ENCODE data around the gene SBNO2.
"Not testable (repeated sequence)": the region's sequence is repeated elsewhere in the genome, so short reads cannot be mapped to it uniquely, and the experiment has no call there.

SBNO2 gene

DNA sequence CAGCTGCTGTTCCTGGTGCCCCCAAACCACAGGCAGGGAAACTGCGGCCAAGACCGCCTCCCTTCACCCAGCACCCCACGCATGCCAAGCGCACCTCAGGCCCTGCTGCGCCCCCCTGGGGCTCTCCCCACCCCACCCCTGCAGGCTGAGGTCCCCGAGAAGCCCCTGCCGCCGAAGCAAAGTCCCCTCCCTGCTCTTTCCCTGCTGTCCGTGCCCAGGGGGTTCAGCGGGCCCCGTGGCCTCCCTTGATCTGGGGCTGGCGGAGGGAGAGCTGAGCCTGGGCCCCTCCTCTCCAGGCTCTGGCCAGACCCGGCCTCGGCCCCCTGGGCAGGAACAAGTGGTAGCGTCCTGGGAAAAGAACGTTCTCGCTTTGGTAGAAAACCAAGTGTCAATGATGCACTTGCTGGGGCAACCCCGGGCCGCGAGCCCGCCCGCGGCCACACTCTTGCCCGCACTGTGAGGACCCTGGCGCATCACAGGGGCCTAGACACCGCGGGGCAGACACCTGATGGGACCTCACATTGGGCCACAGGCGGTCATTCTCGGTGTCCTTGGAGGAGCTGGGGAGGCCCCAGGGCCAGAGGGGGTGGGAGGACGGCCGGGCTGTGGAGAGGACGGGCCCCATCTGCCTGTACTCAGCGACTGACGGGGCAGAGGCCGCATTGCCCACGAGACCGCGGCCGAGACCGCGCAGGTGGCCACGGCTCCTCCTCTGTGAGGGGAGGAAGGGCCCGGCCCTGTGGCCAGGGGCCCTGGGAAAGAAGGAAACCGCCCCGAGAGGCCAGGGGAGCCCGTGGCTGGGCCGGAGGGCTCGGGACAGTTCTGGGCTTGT lies 41.3 kb downstream of the SBNO2 start:
- DNase-seq: no peak

DNA sequence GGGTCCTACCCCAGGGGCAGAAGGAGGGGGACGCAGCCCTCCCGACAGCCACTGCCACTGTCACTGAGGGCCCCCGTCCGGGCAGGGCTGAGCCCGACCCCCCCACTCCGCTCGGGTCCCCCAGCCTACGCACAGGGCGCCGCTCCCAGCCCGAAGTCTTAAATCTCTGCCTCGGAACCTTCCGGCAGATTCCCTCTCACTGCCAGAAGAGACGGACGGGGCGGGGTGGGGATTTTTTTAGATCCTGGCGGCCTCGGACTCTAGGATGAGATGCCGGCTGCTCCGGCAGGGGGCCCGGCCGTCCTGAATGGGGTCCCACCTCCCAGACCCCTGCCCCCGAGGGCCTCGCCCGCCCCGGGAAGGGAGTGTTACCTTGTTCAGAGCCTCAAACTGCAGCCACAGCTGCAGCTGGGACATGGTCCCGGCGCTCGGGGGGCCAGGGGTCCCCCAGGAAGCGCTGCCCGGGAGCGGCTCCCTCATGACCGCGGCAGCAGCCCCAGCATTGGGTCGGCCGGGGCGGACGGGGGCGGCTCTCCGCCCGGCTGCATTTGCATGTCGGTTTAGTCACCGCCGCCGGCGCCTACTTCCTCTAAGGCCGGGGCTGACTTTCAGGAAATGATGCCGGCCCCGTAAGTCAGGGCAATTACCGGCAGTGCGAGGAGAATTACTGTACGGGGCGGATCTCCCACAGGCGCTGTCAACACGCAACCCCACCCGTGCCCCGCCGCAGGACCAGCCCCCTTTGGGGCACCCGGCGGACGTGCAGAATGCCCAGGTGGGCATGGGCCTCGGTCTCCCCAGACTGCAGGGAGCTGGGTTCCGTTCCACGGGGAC lies 42.1 kb downstream of the SBNO2 start:
- no peak for DNase-seq

DNA sequence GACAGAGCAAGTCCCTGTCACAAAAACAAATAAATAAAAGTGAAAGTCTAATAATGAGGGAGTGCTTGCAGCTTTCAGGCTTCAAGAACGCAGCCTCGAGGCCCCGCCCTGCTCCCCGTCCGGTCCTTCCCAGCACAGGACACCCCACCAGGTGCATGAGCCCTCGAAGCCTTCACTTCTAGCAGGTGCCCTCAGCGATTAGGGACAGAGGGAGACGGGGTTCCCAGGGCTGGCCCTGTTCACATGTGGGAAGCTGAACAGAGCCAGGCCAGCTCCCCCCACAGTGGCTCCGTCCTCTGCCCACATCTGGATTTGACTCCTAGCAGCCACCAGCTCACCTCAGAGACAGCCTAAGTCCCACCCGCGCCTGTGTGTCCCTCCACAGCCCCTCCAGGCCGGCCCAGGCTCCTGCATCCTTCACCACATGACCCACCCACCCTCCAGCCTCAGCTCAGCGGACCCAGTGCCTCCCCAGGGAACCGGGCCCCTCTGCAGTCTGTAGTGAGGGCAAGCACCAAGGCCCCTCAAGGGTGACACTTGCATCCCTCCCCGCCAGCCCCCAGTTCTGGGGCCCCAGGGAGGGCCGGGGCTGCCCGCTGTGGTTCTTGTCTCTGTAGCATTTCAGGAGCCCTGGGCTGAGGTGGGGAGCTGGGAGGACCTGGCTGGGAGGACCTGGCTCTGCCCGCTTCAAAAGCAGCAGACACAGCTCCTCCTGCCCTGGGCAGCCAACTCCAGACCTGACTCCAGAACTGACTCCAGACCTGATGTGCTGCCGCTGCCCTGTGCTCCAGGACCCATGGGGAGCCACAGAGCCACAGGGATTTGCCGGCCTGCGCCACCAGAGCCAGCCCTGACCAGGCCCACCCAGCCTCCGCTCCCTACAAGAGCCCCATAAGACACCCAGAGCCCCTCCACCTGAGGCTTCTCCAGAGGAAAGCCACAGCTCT lies 43.0 kb downstream of the SBNO2 start:
- no peak for DNase-seq

DNA sequence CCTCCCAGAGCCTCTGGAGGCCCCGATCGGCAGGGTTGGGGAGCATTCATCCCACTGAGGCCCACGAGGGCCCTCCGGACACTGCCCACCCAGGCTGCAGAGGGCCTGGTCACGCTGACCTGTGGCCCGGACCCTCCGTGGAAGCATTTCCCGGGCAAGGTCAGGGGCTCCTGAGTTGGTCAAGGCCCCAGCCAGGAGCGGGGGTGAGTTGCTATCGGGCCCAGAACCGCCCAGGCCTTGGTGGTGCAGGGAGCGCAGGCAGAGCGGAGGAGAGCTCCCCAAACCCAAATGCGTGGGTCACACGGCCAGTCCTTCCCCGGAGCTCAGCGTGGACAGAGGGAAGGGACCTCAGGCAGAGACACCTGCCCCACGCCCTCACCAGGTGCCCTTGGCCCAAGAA lies 44.5 kb downstream of the SBNO2 start:
- no peak for DNase-seq

DNA sequence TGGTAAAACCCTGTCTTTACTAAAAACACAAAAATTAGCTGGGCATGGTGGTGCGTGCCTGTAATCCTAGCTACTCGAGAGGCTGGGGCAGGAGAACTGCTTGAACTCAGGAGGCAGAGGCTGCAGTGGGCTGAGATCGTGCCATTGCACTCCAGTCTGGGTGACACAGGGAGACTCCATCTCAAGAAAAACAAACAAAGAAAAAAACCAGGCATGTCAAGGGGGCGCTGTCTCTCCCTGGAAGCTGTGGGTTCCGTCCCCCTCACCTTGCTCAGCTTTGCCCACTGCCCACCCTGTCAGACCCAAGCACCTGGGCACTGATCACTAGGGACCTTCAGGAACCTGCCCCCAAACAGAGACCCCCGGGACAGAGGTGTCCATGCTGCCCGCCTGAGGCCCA lies 45.0 kb downstream of the SBNO2 start:
- not testable (repeated sequence) for DNase-seq

DNA sequence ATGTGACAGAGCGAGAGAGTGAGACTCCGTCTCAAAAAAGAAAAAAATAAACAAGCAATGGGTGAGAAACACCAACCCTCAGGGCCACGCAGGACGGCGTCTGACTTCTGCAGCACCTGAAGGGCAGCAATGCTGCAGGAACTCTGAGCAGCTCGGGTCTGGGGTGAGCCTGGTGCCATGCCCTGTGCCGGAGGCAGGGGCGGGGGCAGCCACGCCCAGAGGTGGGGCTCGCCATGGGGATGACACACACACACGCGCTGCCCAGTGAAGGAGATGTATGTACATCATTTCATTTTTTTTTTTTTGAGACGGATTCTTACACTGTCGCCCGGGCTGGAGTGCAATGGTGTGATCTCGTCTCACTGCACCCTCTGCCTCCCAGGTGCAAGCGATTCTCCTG lies 46.0 kb downstream of the SBNO2 start:
- DNase-seq: no peak

DNA sequence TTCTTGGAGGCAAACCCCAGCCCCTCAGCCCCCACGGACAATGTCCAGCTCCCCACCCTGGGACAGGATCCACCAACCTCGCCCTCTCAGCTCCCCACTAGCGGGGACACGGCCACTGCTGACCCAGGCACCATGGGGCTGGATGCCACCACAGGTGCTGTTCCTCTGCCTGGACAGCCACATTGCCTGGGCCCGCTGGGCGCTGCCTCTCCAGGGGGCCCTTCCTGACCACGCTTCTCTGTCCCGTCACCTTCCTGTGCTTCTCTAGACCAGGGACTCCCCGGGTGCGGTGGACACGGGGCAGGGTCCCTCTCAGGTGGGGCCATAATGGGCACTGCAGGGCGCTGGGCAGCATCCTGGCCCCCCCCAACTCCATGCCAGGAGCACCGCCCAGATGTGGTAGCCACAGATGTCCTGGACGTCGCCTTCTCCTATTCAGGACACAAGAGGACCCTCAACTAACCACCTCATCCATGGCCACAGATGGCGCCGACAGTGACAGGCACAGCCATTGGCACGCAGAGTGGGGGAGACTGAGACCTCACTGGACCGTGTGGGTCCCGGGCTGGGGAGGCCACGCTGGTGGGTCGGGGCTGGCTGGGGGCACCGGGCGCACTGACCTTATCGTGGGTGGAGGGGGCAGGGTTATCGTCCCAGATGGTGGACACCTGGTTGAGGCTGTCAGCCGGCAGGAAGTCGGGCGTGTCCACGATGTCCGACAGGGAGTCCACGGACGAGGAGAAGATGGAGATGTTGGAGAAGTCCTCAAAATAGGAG lies 46.9 kb downstream of the SBNO2 start:
- no peak for DNase-seq

DNA sequence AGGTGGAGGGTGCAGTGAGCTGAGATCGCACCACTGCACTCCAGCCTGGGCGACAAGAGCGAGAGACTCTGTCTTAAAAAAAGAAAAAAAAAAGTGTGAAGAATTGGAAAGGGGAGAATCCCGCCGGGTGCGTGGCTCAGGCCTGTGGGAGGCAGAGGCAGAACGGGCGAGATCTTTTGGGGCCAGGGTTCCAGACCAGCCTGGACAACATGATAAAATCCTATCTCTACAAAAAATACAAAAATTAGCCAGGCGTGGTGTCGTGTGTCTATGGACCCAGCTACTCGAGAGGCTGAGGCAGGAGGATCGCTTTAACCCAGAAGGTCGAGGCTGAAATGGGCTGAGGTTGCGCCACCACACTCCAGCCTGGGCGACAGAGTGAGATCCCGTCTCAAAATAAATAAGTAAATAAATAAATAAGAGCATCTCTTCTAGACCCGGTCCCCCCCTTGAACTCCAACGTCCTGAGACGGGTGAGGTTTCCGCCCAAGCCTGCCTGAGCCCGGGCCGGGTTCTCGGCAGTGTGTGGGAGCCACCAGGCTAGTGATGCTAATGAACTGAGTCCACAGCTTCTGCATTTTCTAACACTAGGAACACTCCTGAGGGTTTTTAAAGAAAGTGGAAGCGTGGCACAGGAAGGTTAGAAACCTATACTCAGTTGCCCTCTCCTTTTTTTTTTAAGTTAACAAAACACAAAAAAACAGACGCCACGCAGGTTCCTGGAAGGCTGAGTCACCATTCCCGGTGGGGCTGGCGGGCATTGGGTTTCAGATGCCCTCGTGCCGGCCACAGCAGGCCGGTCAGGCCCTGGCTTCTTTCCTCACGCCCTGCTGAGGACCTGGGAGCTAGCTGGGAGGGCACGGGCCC lies 48.2 kb downstream of the SBNO2 start:
- no peak for DNase-seq

DNA sequence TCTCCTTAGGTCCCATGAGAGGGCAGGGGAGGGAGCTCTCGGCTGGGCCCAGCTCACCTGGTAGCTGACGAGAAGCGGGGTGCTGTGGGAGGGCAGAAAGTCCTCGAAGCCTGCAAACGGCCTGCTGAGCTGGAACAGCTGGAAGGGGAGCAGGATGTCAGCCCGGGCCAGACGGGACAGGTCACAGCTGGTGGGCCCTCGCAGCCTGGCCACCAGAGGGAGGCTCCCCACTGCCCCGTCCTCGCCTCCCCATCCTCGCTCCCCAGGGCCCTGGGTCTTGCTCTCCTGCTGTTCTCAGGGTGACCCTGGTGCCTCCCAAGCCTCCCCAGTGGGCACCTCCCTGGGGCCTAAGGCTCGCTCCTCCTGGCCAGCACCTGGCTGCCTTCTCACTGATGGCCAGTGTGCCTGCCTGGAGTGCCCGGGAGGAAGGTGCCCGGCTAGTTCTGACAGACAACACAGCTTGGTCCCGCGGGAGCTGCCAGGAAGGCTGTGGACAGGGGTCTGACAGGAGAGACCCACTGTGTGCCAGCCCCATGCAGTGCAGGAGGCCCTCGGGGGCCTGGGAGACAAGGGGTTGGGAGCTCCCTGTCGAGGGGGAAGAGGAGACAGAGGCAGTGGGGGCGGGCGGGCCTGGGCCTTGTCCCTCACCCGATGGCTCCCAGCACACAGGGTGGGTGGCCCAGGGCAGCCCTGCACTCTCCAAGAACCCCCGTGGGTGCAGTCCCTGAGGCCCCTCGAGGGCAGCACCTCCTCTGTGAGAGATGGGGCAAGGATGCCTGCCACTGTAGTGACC lies 50.0 kb downstream of the SBNO2 start:
- DNase-seq: no peak

DNA sequence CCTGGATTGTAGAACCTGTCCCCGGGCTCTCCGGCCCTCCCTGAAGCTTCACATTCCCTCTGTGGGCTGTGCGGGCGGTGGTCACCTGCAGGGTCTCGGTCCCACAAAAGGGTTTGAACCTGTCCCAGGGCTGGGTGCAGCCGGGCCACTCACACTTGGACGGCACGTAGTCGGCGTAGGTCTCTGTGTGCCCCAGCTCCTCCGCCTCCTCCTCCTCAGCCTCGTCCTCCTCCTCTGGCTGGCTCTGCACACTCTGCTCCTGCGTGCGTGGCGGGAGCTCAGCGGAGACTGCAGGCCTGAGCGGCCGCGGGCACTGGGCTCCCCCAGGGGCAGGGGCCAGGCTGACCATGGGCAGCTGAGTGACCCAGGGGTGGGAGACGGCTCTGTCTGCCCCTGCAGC lies 50.7 kb downstream of the SBNO2 start:
- DNase-seq: no peak

DNA sequence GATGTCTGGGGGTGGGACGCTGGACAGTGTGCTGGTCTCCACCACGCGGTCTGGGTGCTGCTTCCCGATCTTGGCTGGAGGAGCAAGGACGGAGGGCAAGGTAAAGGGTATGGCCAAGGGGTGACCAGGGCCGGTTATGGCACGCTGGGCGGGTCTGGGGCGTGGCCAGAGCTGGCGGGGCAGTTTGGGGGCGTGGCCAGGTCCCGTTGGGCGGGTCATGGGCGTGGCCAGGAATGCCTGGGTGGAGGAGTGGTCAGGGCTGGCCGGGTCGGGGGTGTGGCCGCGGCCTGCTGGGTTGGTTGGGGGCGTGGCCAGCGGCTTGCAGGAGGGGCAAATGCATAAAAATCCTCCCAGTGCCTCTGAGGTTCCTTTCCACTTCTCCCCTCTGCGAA lies 51.1 kb downstream of the SBNO2 start:
- no peak for DNase-seq

DNA sequence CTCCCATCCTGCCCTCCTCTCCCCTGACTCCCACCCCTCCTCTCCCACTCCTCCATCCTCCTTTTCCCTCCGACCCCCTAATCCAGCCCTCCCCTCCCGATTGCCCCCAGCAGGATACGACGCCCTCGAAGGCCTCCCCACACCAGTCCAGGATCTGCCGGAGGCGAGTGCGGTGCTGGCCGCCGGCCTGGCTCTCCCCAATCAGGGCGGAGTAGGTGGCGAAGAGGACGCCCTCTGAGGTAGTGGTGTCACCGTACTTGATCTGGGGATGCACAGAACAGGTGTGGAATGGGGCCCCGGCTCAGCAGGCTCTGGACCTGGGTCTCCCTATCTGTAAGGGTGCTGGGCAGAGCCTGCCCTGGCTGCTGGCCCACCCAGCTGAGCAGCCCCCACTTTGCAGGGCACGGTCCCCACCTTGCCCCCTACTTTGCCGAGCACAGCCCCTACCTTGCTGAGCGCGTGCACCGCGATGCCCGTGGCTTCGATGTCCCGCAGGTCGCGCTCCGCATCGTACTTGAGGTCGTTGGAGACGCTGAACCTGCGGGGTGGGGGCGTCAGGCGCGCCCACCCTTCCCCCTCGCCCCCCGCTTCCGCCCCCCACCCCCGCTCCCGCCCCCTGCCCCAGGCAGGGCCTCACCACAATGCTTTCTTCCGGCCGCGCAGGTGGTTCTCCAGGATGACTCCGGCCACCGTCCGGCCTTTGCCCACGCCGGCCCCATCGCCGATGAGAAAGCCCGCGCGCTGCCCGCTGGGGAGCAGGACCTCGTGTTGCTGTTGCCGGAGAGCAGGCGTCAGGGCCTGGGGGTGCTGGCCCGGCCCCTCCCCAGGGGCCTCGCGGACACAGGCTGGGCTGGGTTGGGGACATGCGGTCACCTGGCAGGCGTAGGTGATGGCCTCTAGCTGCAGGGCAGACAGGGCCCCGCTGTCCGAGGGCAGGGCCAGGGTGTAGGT lies 51.8 kb downstream of the SBNO2 start:
- DNase-seq: no peak

DNA sequence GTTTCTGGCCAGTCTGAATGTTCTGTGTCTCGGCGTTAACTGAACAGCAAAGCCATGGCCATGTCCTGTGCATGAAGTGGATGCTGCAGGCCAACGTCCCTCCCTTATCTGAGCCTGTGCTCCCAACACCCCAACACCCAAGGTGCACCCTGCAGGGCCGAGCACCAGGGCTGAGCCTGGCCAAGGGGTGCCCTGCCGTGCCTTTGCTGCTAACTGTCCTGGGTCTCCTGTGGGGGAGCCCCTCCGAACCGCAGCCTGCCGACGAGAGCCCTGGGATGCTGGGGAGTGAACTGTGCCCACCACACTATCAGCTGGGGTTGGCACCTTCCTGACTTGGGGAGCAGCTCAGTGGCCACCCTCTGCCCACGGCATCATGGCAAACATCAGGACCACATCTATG lies 52.7 kb downstream of the SBNO2 start:
- DNase-seq: no peak

DNA sequence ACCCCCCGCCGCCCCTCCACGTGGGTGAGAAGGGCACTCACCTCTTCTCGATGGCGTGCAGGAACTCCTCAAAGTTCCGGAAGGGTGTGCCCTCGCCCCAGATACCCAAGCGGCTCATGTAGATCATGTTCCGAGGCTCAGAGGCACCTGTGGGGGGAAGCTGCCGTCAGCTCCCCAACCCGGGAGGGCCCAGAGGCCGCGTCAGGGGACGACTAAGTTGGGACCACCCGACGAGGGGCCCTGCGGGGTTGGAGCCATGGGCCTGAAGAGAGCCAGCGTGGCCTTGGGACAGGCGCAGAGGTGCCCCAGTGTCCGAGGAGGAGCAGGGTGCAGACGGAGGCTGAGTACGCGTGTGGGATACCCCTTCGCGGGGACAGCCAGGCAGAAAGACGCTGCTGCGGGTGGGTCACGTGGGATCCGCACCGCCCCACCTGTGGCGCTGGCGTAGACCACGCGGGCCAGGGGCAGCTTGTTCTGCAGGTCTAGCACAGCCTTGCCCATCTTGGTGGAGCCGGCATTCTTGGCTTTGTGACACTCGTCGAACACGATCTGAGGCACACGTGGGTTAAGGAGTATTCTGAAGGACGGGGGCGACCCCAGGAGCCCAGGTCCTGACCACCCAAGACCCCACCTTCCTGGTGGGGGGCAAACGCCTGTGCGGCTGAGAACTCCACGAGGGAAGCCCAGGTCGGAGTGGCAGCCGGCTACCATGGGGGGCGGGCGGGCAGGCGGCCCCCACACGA lies 54.4 kb downstream of the SBNO2 start:
- no peak for DNase-seq

DNA sequence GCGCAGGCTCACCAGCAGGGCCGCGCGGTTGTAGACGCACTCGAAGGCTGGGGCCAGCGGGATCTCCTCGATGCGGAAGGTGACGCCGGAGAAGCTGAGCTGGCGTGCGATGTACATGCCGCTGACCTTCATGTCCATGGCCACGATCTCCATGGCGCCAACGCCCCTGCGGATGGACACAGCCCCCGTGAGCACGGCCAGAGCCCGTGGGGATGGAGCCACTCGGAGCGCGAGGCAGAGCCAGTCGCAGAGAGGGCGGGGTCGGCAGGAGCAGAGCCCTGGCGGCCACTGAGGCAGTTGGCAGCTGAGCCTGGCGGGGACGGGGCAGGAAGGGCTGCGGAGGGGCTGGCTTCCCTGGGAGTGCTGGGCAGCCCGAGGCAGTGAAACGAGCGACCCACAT lies 55.1 kb downstream of the SBNO2 start:
- no peak for DNase-seq

DNA sequence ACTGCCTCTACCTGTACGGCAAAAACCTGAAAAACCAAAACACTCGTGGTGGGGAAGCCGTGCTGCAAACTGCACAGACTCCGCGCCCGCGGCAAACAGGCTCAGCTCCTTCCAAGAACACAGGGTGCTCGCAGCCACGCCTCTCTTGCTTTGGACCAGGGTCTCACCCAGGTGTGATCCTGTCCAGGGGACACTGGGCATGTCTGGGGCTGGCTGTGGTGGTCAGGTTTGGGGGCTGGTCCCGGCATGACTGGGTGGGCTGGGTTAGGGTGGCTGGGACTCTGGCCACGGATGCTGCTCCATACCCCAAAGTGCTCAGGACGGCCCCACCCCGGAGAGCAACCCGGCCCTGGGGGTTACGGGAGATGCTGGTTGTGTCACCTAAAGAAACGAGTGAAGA lies 56.4 kb downstream of the SBNO2 start:
- DNase-seq: no peak

DNA sequence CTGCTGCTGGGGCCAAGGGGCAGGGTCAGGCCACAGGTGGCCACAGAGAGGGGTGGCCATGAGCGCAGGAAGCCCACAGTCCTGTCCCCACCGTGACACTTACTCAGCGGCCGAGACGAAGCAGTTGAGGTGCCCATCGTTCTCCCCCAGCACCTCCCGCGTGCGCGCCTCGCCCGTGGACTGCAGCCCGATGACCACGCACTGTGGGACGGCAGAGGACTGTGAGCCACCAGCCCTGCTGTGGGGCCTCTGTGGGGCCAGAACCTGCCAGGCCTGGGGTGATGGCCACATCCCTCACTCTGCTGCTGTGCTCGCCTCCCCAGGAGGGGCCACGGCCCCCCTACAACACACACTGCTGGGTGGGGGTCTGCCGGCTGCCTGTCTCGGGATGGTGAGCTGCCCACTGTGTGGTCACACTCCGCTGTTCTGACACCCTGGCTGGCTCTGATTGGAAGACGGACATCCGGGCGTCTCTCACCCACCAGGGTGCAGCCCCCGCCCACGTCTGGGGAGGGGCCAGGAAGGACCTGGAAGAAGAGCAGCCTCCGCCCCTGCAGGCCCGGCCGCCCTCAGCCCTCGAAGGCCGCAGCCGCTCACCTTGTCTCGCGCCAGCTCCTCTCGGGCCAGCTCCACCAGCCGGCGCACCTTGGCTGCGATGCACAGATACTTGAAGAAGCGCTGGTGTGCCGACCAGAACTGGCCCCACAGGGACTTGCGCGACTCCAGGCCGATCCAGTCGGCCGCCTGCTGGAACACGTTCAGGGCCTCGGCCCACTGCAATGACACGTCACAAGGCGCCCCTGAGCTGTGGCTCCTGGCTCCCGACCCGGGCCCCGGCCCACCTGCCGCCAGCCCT lies 57.1 kb downstream of the SBNO2 start:
- no peak for DNase-seq
